ENCODE data around the gene DCAF6.

DCAF6 gene

DNA sequence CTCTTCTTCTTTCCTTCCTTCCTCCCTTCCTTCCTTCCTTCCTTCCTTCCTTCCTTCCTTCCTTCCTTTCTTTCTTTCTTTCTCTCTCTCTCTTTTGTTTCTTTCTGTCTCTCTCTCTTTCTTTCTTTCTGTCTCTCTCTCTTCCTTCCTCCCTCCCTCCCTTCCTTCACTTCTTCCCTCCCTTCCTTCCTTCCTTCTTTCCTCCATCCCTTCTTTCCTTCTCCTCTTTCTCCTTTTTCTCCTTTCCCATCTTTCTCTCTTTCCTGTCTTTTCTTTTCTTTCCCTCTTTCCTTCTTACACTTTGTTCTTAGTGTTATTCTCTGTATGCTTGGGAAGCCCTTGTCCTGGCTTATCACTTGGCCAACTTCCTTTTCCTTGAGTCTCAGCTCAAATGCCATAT, 72.8 kb downstream of the DCAF6 start:
- H3K27me3 ChIP-seq: no peaks in the 10 kb centered on the region
- no peak overlapping the region for H3K4me3 ChIP-seq (ENCODE audit: low read depth, low read length)
- no peak for DNase-seq
- TF ChIP-seq, protein P1, sequence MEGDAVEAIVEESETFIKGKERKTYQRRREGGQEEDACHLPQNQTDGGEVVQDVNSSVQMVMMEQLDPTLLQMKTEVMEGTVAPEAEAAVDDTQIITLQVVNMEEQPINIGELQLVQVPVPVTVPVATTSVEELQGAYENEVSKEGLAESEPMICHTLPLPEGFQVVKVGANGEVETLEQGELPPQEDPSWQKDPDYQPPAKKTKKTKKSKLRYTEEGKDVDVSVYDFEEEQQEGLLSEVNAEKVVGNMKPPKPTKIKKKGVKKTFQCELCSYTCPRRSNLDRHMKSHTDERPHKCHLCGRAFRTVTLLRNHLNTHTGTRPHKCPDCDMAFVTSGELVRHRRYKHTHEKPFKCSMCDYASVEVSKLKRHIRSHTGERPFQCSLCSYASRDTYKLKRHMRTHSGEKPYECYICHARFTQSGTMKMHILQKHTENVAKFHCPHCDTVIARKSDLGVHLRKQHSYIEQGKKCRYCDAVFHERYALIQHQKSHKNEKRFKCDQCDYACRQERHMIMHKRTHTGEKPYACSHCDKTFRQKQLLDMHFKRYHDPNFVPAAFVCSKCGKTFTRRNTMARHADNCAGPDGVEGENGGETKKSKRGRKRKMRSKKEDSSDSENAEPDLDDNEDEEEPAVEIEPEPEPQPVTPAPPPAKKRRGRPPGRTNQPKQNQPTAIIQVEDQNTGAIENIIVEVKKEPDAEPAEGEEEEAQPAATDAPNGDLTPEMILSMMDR (IDR thresholded peaks at IDR 0.05; ENCODE audit: low read depth, low read length): no peak
- H3K36me3 ChIP-seq: peaks cover 8% of the 10 kb centered on the region
- H3K4me1 ChIP-seq: no peaks in the 10 kb centered on the region
- H3K9me3 ChIP-seq: no peaks in the 10 kb centered on the region

DNA sequence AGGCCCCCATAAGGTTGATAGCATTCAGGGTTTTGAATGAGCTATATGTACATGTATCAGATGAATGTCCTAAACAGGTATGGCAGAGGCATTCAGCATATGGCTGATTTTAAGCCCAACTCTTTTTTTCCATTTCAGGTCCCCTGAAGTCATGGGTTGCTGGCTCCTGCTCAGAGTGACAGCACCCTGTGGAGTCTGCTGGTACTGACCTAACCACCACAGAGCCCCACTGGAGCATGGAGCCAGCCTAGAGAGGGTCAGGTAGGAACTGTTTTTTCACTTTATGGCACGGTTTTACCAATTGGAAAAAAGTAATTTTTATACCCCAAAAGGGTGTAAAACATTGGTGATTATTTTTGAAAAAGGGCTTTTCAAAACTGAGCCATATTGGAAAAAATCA, 82.9 kb downstream of the DCAF6 start:
- no peaks in the 10 kb centered on the region for H3K27me3 ChIP-seq
- no peaks in the 10 kb centered on the region for H3K36me3 ChIP-seq
- H3K4me3 ChIP-seq (ENCODE audit: low read depth, low read length): no peak overlapping the region
- H3K4me1 ChIP-seq: no peaks in the 10 kb centered on the region
- no peaks in the 10 kb centered on the region for H3K9me3 ChIP-seq
- TF ChIP-seq, protein P1 (IDR thresholded peaks at IDR 0.05; ENCODE audit: low read depth, low read length): no peak
- DNase-seq: no peak

DNA sequence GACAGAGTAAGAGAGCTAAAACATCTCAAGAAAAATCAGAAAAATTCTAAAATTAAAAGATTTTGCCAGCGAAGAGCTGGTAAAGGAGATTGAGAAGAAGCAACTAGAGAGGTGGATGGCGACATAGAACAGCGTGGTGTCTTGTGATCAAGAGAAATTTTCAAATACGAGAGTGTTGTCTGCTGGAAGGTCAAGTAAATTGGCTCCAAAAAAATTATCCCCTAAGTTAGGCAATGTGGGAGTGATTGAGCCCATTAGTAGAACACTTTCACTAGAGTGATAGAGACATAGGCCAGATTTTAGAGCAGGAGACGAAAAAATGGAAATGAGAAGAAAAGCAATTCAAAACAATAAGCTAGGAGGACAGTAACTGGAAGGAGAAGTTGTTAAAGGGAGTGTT, 94.7 kb downstream of the DCAF6 start:
- no peak for DNase-seq
- TF ChIP-seq, protein P1 (IDR thresholded peaks at IDR 0.05; ENCODE audit: low read depth, low read length): no peak
- Histone ChIP-seq H3K4me1 (no peaks in the 10 kb centered on the region), H3K27me3 (no peaks in the 10 kb centered on the region), H3K4me3 (ENCODE audit: low read depth, low read length) (no peak overlapping the region), H3K36me3 (no peaks in the 10 kb centered on the region), H3K9me3 (no peaks in the 10 kb centered on the region)

DNA sequence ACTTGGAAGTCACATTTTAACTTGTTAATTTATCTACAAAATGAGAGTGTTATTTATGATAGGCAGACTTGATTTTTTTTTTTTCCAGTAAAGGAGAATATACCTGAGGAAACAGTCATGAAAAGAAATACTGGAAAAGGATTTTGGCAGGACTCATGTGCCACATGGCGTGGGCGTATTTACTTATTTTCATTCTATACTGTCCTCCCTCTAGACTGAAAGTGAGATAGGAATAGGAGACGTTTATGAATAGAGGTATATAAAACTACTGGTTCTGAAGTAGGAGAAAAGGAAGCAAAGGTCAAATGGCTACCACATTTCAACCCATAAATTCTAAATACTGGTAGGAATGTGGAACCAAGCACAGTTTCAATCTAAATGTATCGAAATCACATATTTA, 95.1 kb downstream of the DCAF6 start:
- no peaks in the 10 kb centered on the region for H3K9me3 ChIP-seq
- no peaks in the 10 kb centered on the region for H3K4me1 ChIP-seq
- no peaks in the 10 kb centered on the region for H3K27me3 ChIP-seq
- TF ChIP-seq, protein P1 (IDR thresholded peaks at IDR 0.05; ENCODE audit: low read depth, low read length): no peak
- no peaks in the 10 kb centered on the region for H3K36me3 ChIP-seq
- DNase-seq: no peak
- no peak overlapping the region for H3K4me3 ChIP-seq (ENCODE audit: low read depth, low read length)

DNA sequence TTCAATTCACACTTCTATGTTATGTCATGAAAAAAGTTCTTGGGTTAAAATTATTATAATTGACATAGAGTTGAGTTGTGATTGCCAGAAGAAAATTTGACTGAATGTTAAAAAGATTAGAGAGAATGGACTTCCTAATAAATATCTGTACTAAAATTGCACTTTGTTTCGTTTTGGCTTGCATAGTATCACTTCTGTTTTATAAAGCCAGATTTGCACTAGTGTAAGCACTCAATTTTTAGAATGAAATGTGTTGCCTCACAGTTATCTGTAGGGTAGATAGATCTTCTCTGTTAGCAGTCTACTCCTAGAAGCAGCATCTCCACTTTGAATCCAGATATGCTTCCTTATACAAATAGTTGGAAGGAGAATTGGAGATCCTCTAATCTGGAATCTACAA, 95.5 kb downstream of the DCAF6 start:
- Histone ChIP-seq H3K9me3 (no peaks in the 10 kb centered on the region), H3K4me1 (no peaks in the 10 kb centered on the region), H3K36me3 (no peaks in the 10 kb centered on the region), H3K4me3 (ENCODE audit: low read depth, low read length) (no peak overlapping the region), H3K27me3 (no peaks in the 10 kb centered on the region)
- no peak for DNase-seq
- TF ChIP-seq, protein P1 (IDR thresholded peaks at IDR 0.05; ENCODE audit: low read depth, low read length): no peak

DNA sequence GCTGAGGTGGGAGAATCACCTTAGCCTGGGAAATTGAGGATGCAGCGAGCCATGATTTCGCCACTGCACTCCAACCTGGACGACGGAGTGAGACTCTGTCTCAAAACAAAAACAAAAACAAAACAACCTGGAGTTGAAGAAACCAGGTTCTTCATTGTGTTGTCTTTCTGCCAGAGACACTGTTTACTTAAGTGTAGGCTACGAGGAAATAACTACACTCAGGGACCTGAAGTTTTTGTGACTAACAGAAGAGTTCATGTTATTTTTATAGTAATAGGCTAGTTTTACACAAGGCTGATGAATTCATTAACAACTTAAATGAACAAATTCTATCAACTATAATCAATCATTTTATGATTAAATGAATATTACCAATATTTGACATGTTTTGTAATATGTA, 98.9 kb downstream of the DCAF6 start:
- no peaks in the 10 kb centered on the region for H3K4me1 ChIP-seq
- no peak for DNase-seq
- no peak overlapping the region for H3K4me3 ChIP-seq (ENCODE audit: low read depth, low read length)
- TF ChIP-seq, protein P1 (IDR thresholded peaks at IDR 0.05; ENCODE audit: low read depth, low read length): no peak
- H3K9me3 ChIP-seq: no peaks in the 10 kb centered on the region
- no peaks in the 10 kb centered on the region for H3K27me3 ChIP-seq
- no peaks in the 10 kb centered on the region for H3K36me3 ChIP-seq

Measured in BE2C (cell line).